AML-193 (cell line): ENCODE data around the gene CD63.

ENCODE experiments used
- DNase-seq, 2 experiments: peaks; one replicate each; lab custom pipeline; 2025; lab: John Stamatoyannopoulos, UW

Gene CD63

GRCh38 chr12:55739025-55739378, 10.2 kb upstream of the CD63 start:
- DNase-seq, result no peak

- peak; percentile 62 to 85 for DNase-seq
Observed at GRCh38 chr12:55738123-55739024, 9.6 kb upstream of the CD63 start.

GRCh38 chr12:55737581-55738122, 8.8 kb upstream of the CD63 start:
- DNase-seq, result no peak

GRCh38 chr12:55736780-55737580, 8.2 kb upstream of the CD63 start:
- peak; percentile 51 to 60 for DNase-seq

GRCh38 chr12:55736076-55736475, 7.3 kb upstream of the CD63 start:
- DNase-seq, result no peak

GRCh38 chr12:55734595-55734994, 5.8 kb upstream of the CD63 start:
- DNase-seq, result no peak

GRCh38 chr12:55733858-55734257, 5.0 kb upstream of the CD63 start:
- no peak for DNase-seq

GRCh38 chr12:55733021-55733555, 4.3 kb upstream of the CD63 start:
- DNase-seq, result no peak

GRCh38 chr12:55732288-55732687, 3.5 kb upstream of the CD63 start:
- DNase-seq, result no peak

GRCh38 chr12:55729819-55730818, 1.3 kb upstream of the CD63 start:
- peak; percentile 59 to 60 for DNase-seq

- peak in 1 of 2 experiments; percentile 26 for DNase-seq
Observed at GRCh38 chr12:55728186-55728938, 447 bp downstream of the CD63 start.

- peak in 1 of 2 experiments; percentile 53 for DNase-seq
Observed at GRCh38 chr12:55727643-55728185, 1.1 kb downstream of the CD63 start.

- no peak for DNase-seq
Observed at GRCh38 chr12:55726971-55727370, 1.8 kb downstream of the CD63 start.

- no peak for DNase-seq
Observed at GRCh38 chr12:55725556-55725955, 3.3 kb downstream of the CD63 start.

- DNase-seq, result no peak
Observed at GRCh38 chr12:55724940-55725309, 3.9 kb downstream of the CD63 start.

- DNase-seq, result peak; percentile 72
Observed at GRCh38 chr12:55724226-55724939, 4.4 kb downstream of the CD63 start.

- no peak for DNase-seq
Observed at GRCh38 chr12:55723516-55724225, 5.1 kb downstream of the CD63 start.

- DNase-seq, result no peak
Observed at GRCh38 chr12:55722948-55723347, 5.9 kb downstream of the CD63 start.
